ENCODE data around the gene SCN2B.
"Not testable (repeated sequence)": the region's sequence is repeated elsewhere in the genome, so short reads cannot be mapped to it uniquely, and the experiment has no call there.

- not testable (repeated sequence) for TF ChIP-seq CTCF (IDR thresholded peaks at IDR 0.05; ENCODE audit: insufficient read depth, low read length); POLR2AphosphoS5 (IDR thresholded peaks at IDR 0.05; ENCODE audit: low read depth); REST (IDR thresholded peaks at IDR 0.05; ENCODE audit: insufficient replicate concordance, low read depth)
These were observed 7.3 kb upstream of the SCN2B start for GRCh38 chr11:118183691-118184090.
